ENCODE data around the gene ELF4. TPM values are rescaled to one million over a fixed set of nuclear protein-coding genes. Genes with fewer than 3 reads are reported as not detected.

ELF4 gene
- total RNA-seq, 1 donor from 2014 or later, result 15.0 TPM

DNA sequence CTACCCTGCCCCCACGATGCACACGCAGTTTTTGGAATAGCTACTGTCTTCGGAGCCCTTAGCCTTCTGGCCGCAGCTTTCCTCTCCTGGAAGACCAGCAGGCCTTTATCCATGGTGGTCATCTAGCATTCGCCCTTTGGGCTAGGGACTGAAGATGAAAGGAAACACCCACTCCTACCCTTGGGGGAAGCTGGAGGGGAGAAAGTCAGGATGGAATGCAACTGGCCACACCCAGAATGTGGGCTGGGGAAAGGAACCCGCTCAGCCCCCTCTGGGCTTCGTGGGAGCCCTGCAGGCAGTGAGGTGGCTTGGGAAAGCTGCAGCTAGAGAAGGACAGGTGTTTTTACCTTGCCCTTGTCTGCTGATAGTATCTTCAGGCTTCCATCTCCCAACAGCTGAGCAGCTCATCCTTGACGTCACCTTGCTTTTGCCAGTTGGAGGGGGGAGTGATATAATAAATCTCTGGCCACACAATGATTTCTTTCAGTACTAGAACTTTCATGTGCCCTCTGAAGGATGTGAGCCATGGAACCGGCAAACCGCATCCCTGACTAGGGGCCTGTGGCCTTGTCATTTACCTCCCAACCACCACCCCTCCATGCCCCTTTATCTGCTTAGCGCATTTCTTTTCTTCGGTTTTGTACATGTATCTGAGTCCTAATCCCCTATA lies 59.0 kb downstream of the ELF4 start:
- no peak for DNase-seq (ENCODE audit: low read depth, low spot score)

- DNase-seq (ENCODE audit: low read depth, low spot score), result no peak
Measured at GRCh38 chrX:130049821-130050220, 60.5 kb downstream of the ELF4 start.

- no peak for DNase-seq (ENCODE audit: low read depth, low spot score)
Measured at GRCh38 chrX:130048686-130049222, 61.5 kb downstream of the ELF4 start.

DNA sequence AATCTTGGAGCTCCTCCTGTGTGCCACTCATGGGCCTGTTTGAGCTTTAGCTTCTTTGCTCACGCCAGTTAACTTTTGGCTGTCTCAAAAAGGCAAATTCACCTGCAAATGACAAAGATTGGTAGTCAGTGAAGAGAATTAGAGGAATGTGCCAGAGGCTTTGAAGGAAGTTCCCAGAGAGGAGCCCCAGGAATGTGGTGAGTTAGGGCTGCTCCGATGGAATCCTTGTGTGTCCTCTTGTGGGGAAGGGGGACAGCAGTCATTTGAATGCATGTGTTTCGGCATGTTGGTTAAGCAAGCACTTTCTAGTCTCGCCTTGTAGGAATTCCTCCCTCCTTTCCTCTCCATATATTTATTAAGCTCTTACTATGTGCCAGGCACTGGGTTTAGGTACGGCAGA lies 62.9 kb downstream of the ELF4 start:
- DNase-seq (ENCODE audit: low read depth, low spot score), result no peak

DNA sequence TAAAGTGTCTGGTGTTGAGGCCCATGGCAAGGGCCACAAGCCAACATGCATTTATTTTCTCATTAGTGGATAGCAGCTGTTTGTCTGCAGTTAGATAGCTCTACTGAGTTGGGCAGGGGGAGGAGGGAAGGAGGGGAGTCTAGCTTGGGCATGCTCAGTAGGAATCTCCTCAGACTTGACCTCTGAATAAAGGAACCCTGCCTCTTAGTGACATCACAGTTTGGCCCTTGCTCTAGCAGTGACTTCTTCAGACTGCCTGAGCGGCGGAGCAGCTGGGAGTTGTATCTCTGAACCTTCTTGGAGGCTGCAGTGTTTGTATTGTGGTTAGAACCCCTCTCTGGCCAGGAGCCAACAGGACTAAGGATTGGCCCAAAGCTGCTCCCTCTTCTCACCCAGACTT lies 70.5 kb downstream of the ELF4 start:
- DNase-seq (ENCODE audit: low read depth, low spot score), result no peak

GRCh38 chrX:130034178-130034577 lies 76.1 kb downstream of the ELF4 start:
- DNase-seq (ENCODE audit: low read depth, low spot score), result no peak

- DNase-seq (ENCODE audit: low read depth, low spot score), result no peak
Measured at GRCh38 chrX:130032552-130032951, 77.7 kb downstream of the ELF4 start.

DNA sequence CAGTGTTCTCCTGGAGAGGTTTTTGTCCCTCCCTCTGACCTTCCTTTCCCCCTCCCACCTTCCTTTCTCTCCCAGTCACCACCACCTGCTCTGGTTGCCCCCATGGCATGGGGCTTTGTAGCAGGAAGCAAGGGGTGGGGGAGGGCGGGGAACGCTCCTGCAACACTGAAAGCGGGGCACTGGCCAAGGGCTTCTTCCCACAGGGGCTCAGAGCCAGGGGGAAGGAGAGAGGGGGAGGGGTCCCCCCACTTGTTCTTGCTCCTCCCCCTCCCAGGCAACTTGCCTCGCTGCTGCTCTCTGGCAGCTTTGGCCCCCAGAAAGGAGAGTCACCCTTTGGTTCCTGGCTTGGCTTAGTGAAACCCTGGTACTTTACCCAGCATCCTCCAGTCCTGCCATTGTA lies 79.5 kb downstream of the ELF4 start:
- no peak for DNase-seq (ENCODE audit: low read depth, low spot score)

- no peak for DNase-seq (ENCODE audit: low read depth, low spot score)
Measured at GRCh38 chrX:130028196-130028595, 82.1 kb downstream of the ELF4 start.

DNA sequence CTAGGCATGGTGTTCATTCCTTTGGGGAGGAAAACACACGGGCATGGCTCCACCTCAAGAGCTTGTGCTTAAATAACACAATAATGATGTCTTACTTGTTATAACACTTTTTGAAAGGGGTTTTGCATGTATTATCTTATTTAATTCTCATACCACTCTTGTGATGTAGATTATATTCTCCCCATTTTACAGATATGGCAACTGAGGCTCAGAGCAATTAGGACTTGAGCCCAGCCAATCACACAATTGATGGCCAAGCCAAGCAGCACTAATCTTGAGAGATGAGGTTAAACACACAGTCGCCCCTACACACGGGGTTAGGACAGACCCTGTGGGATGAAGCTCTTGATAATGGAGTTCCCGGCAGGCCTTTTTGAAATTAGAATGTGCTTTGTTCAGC lies 82.7 kb downstream of the ELF4 start:
- DNase-seq (ENCODE audit: low read depth, low spot score), result no peak

- no peak for DNase-seq (ENCODE audit: low read depth, low spot score)
Measured at GRCh38 chrX:130025256-130025655, 85.0 kb downstream of the ELF4 start.

DNA sequence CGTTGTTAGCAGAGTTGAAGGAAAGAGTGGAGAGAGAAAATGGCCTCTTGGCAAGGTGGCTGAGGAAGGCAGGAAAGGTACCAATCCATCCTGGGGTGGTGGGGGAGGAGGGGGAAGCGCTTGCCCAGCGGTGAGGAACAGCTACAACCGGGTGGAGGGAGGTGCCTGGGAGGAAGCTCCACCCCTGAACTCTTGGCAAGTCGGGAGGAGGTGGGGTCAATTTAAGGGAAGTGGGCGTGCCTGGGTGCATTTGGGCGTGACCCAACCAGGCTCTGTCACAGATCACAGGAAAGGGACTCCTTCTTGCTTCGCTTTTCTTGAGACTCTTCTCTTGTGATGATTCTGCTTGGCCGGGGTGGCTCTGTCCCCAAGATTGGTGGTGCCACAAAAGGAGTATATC lies 86.2 kb downstream of the ELF4 start:
- DNase-seq (ENCODE audit: low read depth, low spot score), result no peak

- DNase-seq (ENCODE audit: low read depth, low spot score), result no peak
Measured at GRCh38 chrX:130020661-130021324, 89.5 kb downstream of the ELF4 start.

DNA sequence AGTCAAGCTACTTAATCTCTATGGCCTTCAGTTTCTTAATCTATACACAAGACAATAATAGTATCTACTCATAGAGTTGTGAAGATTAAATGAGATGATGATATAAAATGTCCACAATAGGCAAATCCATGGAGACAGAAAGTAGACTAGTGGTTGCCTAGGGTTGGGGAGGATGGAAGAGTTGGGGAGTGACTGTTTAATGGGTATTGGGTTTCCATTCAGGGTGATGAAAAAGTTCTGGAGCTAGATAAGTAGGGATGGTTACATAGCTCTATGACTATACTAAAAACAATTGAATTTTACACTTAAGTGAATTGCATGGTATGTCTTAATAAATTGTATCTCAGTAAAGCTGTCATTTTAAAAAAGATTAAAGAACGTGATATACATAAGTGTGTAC lies 92.2 kb downstream of the ELF4 start:
- no peak for DNase-seq (ENCODE audit: low read depth, low spot score)

- DNase-seq (ENCODE audit: low read depth, low spot score), result no peak
Measured at GRCh38 chrX:130015181-130015580, 95.1 kb downstream of the ELF4 start.

Other genes starting within 250 kb of the ELF4 start
- 23.5 and 30.0 TPM in 2 replicates for gene UTP14A, start 204.3 kb downstream of the ELF4 start, total RNA-seq
- 1.4 and 2.0 TPM in 2 replicates for gene BCORL1, start 127.9 kb downstream of the ELF4 start, total RNA-seq
- gene AIFM1, start 55.3 kb upstream of the ELF4 start, total RNA-seq, result 29.9 and 31.9 TPM in 2 replicates
- gene RAB33A, start 61.5 kb upstream of the ELF4 start, total RNA-seq, result 0.59 and 0.60 TPM in 2 replicates
- gene ZNF280C, start 158.4 kb upstream of the ELF4 start, total RNA-seq, result 2.3 and 2.7 TPM in 2 replicates
- gene SLC25A14, start 229.4 kb upstream of the ELF4 start, total RNA-seq, result 9.7 and 9.8 TPM in 2 replicates

Measured in pulmonary artery endothelial cell (primary cell).